Keratinocyte (primary cell): ENCODE measurements around the gene CNNM2. TPM values are rescaled to one million over a fixed set of nuclear protein-coding genes. Genes with fewer than 3 reads are reported as not detected.

Experiments
- DNase-seq: peaks from one replicate; pipeline ENCODE4 v3.0.0-alpha.2; 2011; ENCODE audit warnings: low read depth, missing footprints, low spot score
- FAIRE-seq: peaks from 2 replicates; lab custom pipeline; 2011; peaks lifted over from hg19 to GRCh38; lab: Jason Lieb, UNC
- H2AFZ ChIP-seq: 2 replicates; pipeline ENCODE4 v1.6.0; 2012; ENCODE audit warnings: low read length, control low read depth, inconsistent platforms; ENCODE audit not compliant: control insufficient read depth
- H3K27ac ChIP-seq: 2 replicates; pipeline ENCODE4 v1.5.1; 2011; ENCODE audit warnings: low read length; ENCODE audit not compliant: control insufficient read depth, insufficient read depth
- H3K27me3 ChIP-seq: 3 replicates; pipeline ENCODE4 v1.6.0; 2011; ENCODE audit warnings: low read length; ENCODE audit not compliant: control insufficient read depth, insufficient read depth; ENCODE audit errors: extremely low read depth
- H3K36me3 ChIP-seq, 2 experiments: 2 replicates in 1 of 2; 3 replicates in 1 of 2; pipeline ENCODE4 v1.5.1; 2011; ENCODE audit warnings: low read length in 2 of 2, mild to moderate bottlenecking in 1 of 2; ENCODE audit not compliant: control insufficient read depth in 2 of 2, insufficient read depth in 2 of 2; ENCODE audit errors: extremely low read depth in 1 of 2
- H3K4me1 ChIP-seq: 3 replicates; pipeline ENCODE4 v1.5.1; 2011; ENCODE audit warnings: low read length; ENCODE audit not compliant: control insufficient read depth, insufficient read depth; ENCODE audit errors: extremely low read depth
- H3K4me2 ChIP-seq: 3 replicates; pipeline ENCODE4 v1.6.0; 2011; ENCODE audit warnings: low read depth, low read length; ENCODE audit not compliant: control insufficient read depth, insufficient read depth; ENCODE audit errors: extremely low read depth
- H3K4me3 ChIP-seq, 3 experiments: fragments of 200-600 bp in 1 of 3; sonication (generic) in 1 of 3; 2 replicates in 2 of 3; 3 replicates in 1 of 3; pipeline ENCODE4 v1.5.1; 2011 to 2016; ENCODE audit warnings: low read length in 3 of 3, mild to moderate bottlenecking in 3 of 3, control low read depth in 2 of 3, inconsistent platforms in 1 of 3, low read depth in 1 of 3, mixed read lengths in 1 of 3, mixed run types in 1 of 3, moderate library complexity in 1 of 3; ENCODE audit not compliant: control insufficient read depth in 2 of 3, insufficient read depth in 2 of 3; ENCODE audit errors: extremely low read depth in 1 of 3
- H3K79me2 ChIP-seq: 2 replicates; pipeline ENCODE4 v1.6.0; 2012; ENCODE audit warnings: low read length; ENCODE audit not compliant: control insufficient read depth, insufficient read depth
- H3K9ac ChIP-seq: 3 replicates; pipeline ENCODE4 v1.6.0; 2011; ENCODE audit warnings: low read length; ENCODE audit not compliant: control insufficient read depth, insufficient read depth; ENCODE audit errors: extremely low read depth
- H3K9me1 ChIP-seq: 3 replicates; pipeline ENCODE4 v1.6.0; 2011; ENCODE audit warnings: low read length; ENCODE audit not compliant: control insufficient read depth, insufficient read depth; ENCODE audit errors: extremely low read depth
- H3K9me3 ChIP-seq: 2 replicates; pipeline ENCODE4 v1.5.1; 2012; ENCODE audit warnings: low read depth, low read length; ENCODE audit not compliant: control insufficient read depth
- H4K20me1 ChIP-seq: 3 replicates; pipeline ENCODE4 v1.6.0; 2011; ENCODE audit warnings: low read length; ENCODE audit not compliant: control insufficient read depth, insufficient read depth; ENCODE audit errors: extremely low read depth
- CTCF ChIP-seq, 3 experiments: IDR thresholded peaks in 1 of 3; conservative IDR thresholded peaks in 1 of 3; optimal IDR thresholded peaks in 1 of 3; 2 replicates in 2 of 3; 3 replicates in 1 of 3; pipeline versions ENCODE3 to v1.5.1; 2011; ENCODE audit warnings: low read length in 3 of 3, mild to moderate bottlenecking in 3 of 3, moderate library complexity in 2 of 3, control low read depth in 1 of 3, inconsistent platforms in 1 of 3; ENCODE audit not compliant: insufficient read depth in 2 of 3; ENCODE audit errors: extremely low read depth in 1 of 3
- EZH2 ChIP-seq: IDR thresholded peaks from one replicate; pipeline ENCODE4 v1.6.1; 2012; ENCODE audit warnings: inconsistent platforms, mild to moderate bottlenecking, low read length, moderate library complexity
- dilution Hi-C: fragments of 300-500 bp; cut with MboI; formaldehyde crosslinking; loops from one replicate; pipeline ENCODE4 v1.7.0; 2020; ENCODE audit warnings: low sequenced_read_pairs; ENCODE audit not compliant: extremely low pct_ligation_motif_present
- polyA plus RNA-seq, 5 experiments: library from polyadenylated mRNA; depleted of rRNA in 3 of 5; stranded (reverse) in 3 of 5; stranded (forward) in 1 of 5; unstranded in 1 of 5; fragments of >200 nt; gene quantifications; 1 replicate in 1 of 5; 2 replicates in 3 of 5; 3 replicates in 1 of 5; pipeline versions ENCODE4 v1.2.1 to v1.2.3, GENCODE V29; 2011 to 2012; ENCODE audit warnings: missing spikeins in 2 of 5, low read depth in 1 of 5, low replicate concordance in 1 of 5

Gene CNNM2
- polyA plus RNA-seq, 1 donor (not counting 4 experiments of a cell fraction or from before 2014, with no cell fraction given), result 1.5 TPM

GRCh38 chr10:103105462-103105861, 187.4 kb downstream of the CNNM2 start:
- dilution Hi-C loops, result no loop called here
- no peaks in the 10 kb centered on the region for H3K9me1 ChIP-seq
- H3K4me3 ChIP-seq, result no peak overlapping the region
- no peak overlapping the region for H3K27ac ChIP-seq
- H3K36me3 ChIP-seq, result peaks cover 4% of the 10 kb centered on the region in 2 experiments
- no peaks in the 10 kb centered on the region for H3K4me1 ChIP-seq
- H3K9ac ChIP-seq, result no peak overlapping the region
- no peaks in the 10 kb centered on the region for H3K79me2 ChIP-seq
- no peak for DNase-seq
- no peak overlapping the region for H2AFZ ChIP-seq
- TF ChIP-seq EZH2, result no peak
- TF ChIP-seq CTCF (optimal IDR thresholded peaks at IDR 0.05 in 1 of 3, IDR thresholded peaks at IDR 0.05 in 1 of 3, conservative IDR thresholded peaks at IDR 0.05 in 1 of 3; ENCODE audit: extremely low read depth in 1 of 3, insufficient read depth in 2 of 3, low read length in 3 of 3), result no peak
- H3K4me2 ChIP-seq, result no peak overlapping the region
- H4K20me1 ChIP-seq, result no peaks in the 10 kb centered on the region
- no peak for FAIRE-seq
- H3K9me3 ChIP-seq, result no peaks in the 10 kb centered on the region
- H3K27me3 ChIP-seq, result no peaks in the 10 kb centered on the region

- Histone ChIP-seq H2AFZ (no peak overlapping the region), H3K27ac (no peak overlapping the region), H3K36me3 (peaks cover 1 to 4% of the 10 kb centered on the region in 2 experiments), H3K9me3 (no peaks in the 10 kb centered on the region), H3K4me1 (no peaks in the 10 kb centered on the region), H3K27me3 (no peaks in the 10 kb centered on the region), H4K20me1 (no peaks in the 10 kb centered on the region), H3K79me2 (no peaks in the 10 kb centered on the region), H3K4me3 (no peak overlapping the region), H3K4me2 (no peak overlapping the region), H3K9ac (no peak overlapping the region), H3K9me1 (no peaks in the 10 kb centered on the region)
- TF ChIP-seq EZH2, result no peak
- no peak for TF ChIP-seq CTCF (optimal IDR thresholded peaks at IDR 0.05 in 1 of 3, IDR thresholded peaks at IDR 0.05 in 1 of 3, conservative IDR thresholded peaks at IDR 0.05 in 1 of 3; ENCODE audit: extremely low read depth in 1 of 3, insufficient read depth in 2 of 3, low read length in 3 of 3)
- dilution Hi-C loops, result no loop called here
- no peak for FAIRE-seq
- DNase-seq, result no peak
These were observed 188.4 kb downstream of the CNNM2 start for GRCh38 chr10:103106539-103106938.
